ENCODE data around the gene ITGBL1. TPM values are rescaled to one million over a fixed set of nuclear protein-coding genes. Genes with fewer than 3 reads are reported as not detected.

The ITGBL1 gene
- total and polyA plus RNA-seq, 7 donors, result 0.44 to 5.7 (median 1.7) TPM

GRCh38 chr13:101490406-101491015, 38.0 kb downstream of the ITGBL1 start:
- no peak overlapping the region for H3K27ac ChIP-seq
- H3K9me3 ChIP-seq, result no peaks in the 10 kb centered on the region
- H3K4me3 ChIP-seq, result no peak overlapping the region
- no peaks in the 10 kb centered on the region for H3K36me3 ChIP-seq (ENCODE audit: insufficient read depth in 1 of 2, low read depth in 1 of 2)
- intact Hi-C loops (cut with DNase I), result no loop called here
- TF ChIP-seq CTCF (IDR thresholded peaks at IDR 0.05), result no peak
- DNase-seq, result no peak
- no peaks in the 10 kb centered on the region for H3K27me3 ChIP-seq (ENCODE audit: insufficient read depth in 3 of 3, low read length in 2 of 3)
- ATAC-seq, result no peak
- H3K4me1 ChIP-seq, result no peaks in the 10 kb centered on the region

GRCh38 chr13:101492251-101492910, 39.9 kb downstream of the ITGBL1 start:
- Histone ChIP-seq H3K4me3 (no peak overlapping the region), H3K4me1 (no peaks in the 10 kb centered on the region), H3K27ac (no peak overlapping the region), H3K36me3 (ENCODE audit: insufficient read depth in 1 of 2, low read depth in 1 of 2) (no peaks in the 10 kb centered on the region), H3K27me3 (ENCODE audit: insufficient read depth in 3 of 3, low read length in 2 of 3) (no peaks in the 10 kb centered on the region), H3K9me3 (no peaks in the 10 kb centered on the region)
- intact Hi-C loops (cut with DNase I), result no loop called here
- DNase-seq, result no peak
- 46 to 62% (median 48%) methylated on average over 3 of the region's 3 CpGs for WGBS, 3 donors
- TF ChIP-seq CTCF (IDR thresholded peaks at IDR 0.05), result no peak
- ATAC-seq, result no peak

- no peak for TF ChIP-seq CTCF (IDR thresholded peaks at IDR 0.05)
- Histone ChIP-seq H3K27ac (no peak overlapping the region), H3K27me3 (ENCODE audit: insufficient read depth in 3 of 3, low read length in 2 of 3) (no peaks in the 10 kb centered on the region), H3K9me3 (no peaks in the 10 kb centered on the region), H3K4me3 (no peak overlapping the region), H3K36me3 (ENCODE audit: insufficient read depth in 1 of 2, low read depth in 1 of 2) (no peaks in the 10 kb centered on the region), H3K4me1 (no peaks in the 10 kb centered on the region)
- 34 to 46% (median 36%) methylated on average over 3 of the region's 3 CpGs for WGBS, 3 donors
- ATAC-seq, result no peak
- intact Hi-C loops (cut with DNase I), result no loop called here
- DNase-seq, result no peak
Observed at GRCh38 chr13:101493541-101493940, 41.1 kb downstream of the ITGBL1 start.

GRCh38 chr13:101499406-101499805, 46.9 kb downstream of the ITGBL1 start:
- TF ChIP-seq CTCF (IDR thresholded peaks at IDR 0.05), result no peak
- no peaks in the 10 kb centered on the region for H3K27me3 ChIP-seq (ENCODE audit: insufficient read depth in 3 of 3, low read length in 2 of 3)
- intact Hi-C loops (cut with DNase I), result no loop called here
- H3K9me3 ChIP-seq, result no peaks in the 10 kb centered on the region
- WGBS, 3 donors, result 63 to 84% (median 66%) methylated on average over 2 of the region's 2 CpGs
- no peak overlapping the region for H3K4me3 ChIP-seq
- no peaks in the 10 kb centered on the region for H3K4me1 ChIP-seq
- no peaks in the 10 kb centered on the region for H3K36me3 ChIP-seq (ENCODE audit: insufficient read depth in 1 of 2, low read depth in 1 of 2)
- DNase-seq, result no peak
- no peak for ATAC-seq
- no peak overlapping the region for H3K27ac ChIP-seq

GRCh38 chr13:101502618-101503017, 50.1 kb downstream of the ITGBL1 start:
- Histone ChIP-seq H3K27me3 (ENCODE audit: insufficient read depth in 3 of 3, low read length in 2 of 3) (no peaks in the 10 kb centered on the region), H3K27ac (no peak overlapping the region), H3K4me1 (no peaks in the 10 kb centered on the region), H3K4me3 (no peak overlapping the region), H3K9me3 (no peaks in the 10 kb centered on the region), H3K36me3 (ENCODE audit: insufficient read depth in 1 of 2, low read depth in 1 of 2) (no peaks in the 10 kb centered on the region)
- ATAC-seq, result no peak
- intact Hi-C loops (cut with DNase I), result no loop called here
- WGBS, 3 donors, result 55 to 67% (median 63%) methylated on average over 2 of the region's 2 CpGs
- no peak for DNase-seq
- no peak for TF ChIP-seq CTCF (IDR thresholded peaks at IDR 0.05)
